Breast epithelium (tissue), 4 donors: ENCODE measurements around the gene RASGRF2. TPM values are rescaled to one million over a fixed set of nuclear protein-coding genes. Genes with fewer than 3 reads are reported as not detected.

Source experiments
- DNase-seq, 2 donors: peaks; one replicate each; pipeline ENCODE4 v3.0.0-alpha.2; 2019; ENCODE audit warnings: low spot score in 2 of 2
- H3K27ac ChIP-seq, 2 donors: fragments of 200-600 bp; sonication (generic) in 1 of 2; one replicate each; pipeline ENCODE4 v1.5.1; 2016 to 2019; ENCODE audit warnings: mild to moderate bottlenecking in 1 of 2
- H3K27me3 ChIP-seq, 2 donors: fragments of 200-600 bp; sonication (generic) in 1 of 2; one replicate each; pipeline versions ENCODE4 v1.5.1 to v1.6.0; 2017 to 2019; ENCODE audit warnings: control low read depth in 1 of 2, mild to moderate bottlenecking in 1 of 2
- H3K36me3 ChIP-seq: fragments of 200-600 bp; one replicate; pipeline ENCODE4 v1.5.1; 2019
- H3K4me1 ChIP-seq, 2 donors: fragments of 200-600 bp; sonication (generic); one replicate each; pipeline ENCODE4 v1.5.1; 2016 to 2019; ENCODE audit warnings: control low read depth in 1 of 2
- H3K4me3 ChIP-seq, 3 donors: fragments of 200-600 bp; sonication (generic); 1 replicate in 2 of 3; 2 replicates in 1 of 3; pipeline ENCODE4 v1.5.1; 2016 to 2019; ENCODE audit warnings: mild to moderate bottlenecking in 3 of 3, moderate library complexity in 2 of 3
- H3K9me3 ChIP-seq, 2 donors: fragments of 200-600 bp; sonication (generic) in 1 of 2; one replicate each; pipeline ENCODE4 v1.5.1; 2016 to 2019; ENCODE audit warnings: control low read depth in 1 of 2
- CTCF ChIP-seq, 3 donors: fragments of 450-650 bp; IDR thresholded peaks; one replicate each; pipeline ENCODE4 v1.5.1; 2016 to 2017; ENCODE audit warnings: antibody characterized with exemption in 3 of 3, mild to moderate bottlenecking in 3 of 3, moderate library complexity in 3 of 3
- POLR2A ChIP-seq: fragments of 450-650 bp; IDR thresholded peaks from one replicate; pipeline ENCODE4 v1.6.1; 2016; ENCODE audit warnings: antibody characterized with exemption, mild to moderate bottlenecking, moderate library complexity
- POLR2AphosphoS5 ChIP-seq, 3 donors: sonication (generic); formaldehyde crosslinking; IDR thresholded peaks; one replicate each; pipeline ENCODE4 v1.6.1; 2017; ENCODE audit warnings: antibody characterized with exemption in 3 of 3
- intact Hi-C: fragments of 100-400 bp; cut with DNase I; formaldehyde crosslinking; loops from one replicate; pipeline ENCODE4 v1.15.1; 2023; ENCODE audit warnings: low total_unique reads
- total RNA-seq, 3 donors: library from RNA; depleted of rRNA; stranded (reverse); fragments of >200 nt; gene quantifications; one replicate each; pipeline ENCODE4 v1.1.0, GENCODE V29; 2016

RASGRF2 gene
- total RNA-seq, 3 donors from 2014 or later, result 6.1 to 15.7 (median 11.1) TPM

GRCh38 chr5:81244451-81244850 lies 284.3 kb downstream of the RASGRF2 start:
- Histone ChIP-seq H3K36me3 (no peaks in the 10 kb centered on the region), H3K4me1 (peaks cover 0 to 6% of the 10 kb centered on the region in 2 donors), H3K9me3 (no peaks in the 10 kb centered on the region), H3K4me3 (no peak overlapping the region), H3K27me3 (no peaks in the 10 kb centered on the region), H3K27ac (no peak overlapping the region)
- no peak for DNase-seq
- intact Hi-C loops, result no loop called here
- TF ChIP-seq POLR2AphosphoS5 (IDR thresholded peaks at IDR 0.05) (no peak), POLR2A (no peak), CTCF (IDR thresholded peaks at IDR 0.05) (no peak)

GRCh38 chr5:81245871-81246235 lies 285.7 kb downstream of the RASGRF2 start:
- no peak for TF ChIP-seq CTCF (IDR thresholded peaks at IDR 0.05)
- no peak for TF ChIP-seq POLR2AphosphoS5 (IDR thresholded peaks at IDR 0.05)
- no peak for TF ChIP-seq POLR2A
- Histone ChIP-seq H3K36me3 (no peaks in the 10 kb centered on the region), H3K4me3 (no peak overlapping the region), H3K27me3 (no peaks in the 10 kb centered on the region), H3K4me1 (peaks cover 0 to 6% of the 10 kb centered on the region in 2 donors), H3K9me3 (no peaks in the 10 kb centered on the region), H3K27ac (peak overlapping the region; percentile 74 to 78)
- intact Hi-C loops, result no loop called here
- DNase-seq, result no peak

- Histone ChIP-seq H3K36me3 (no peaks in the 10 kb centered on the region), H3K9me3 (no peaks in the 10 kb centered on the region), H3K27ac (peak overlapping the region; percentile 74 to 78), H3K27me3 (no peaks in the 10 kb centered on the region), H3K4me3 (no peak overlapping the region), H3K4me1 (peaks cover 0 to 6% of the 10 kb centered on the region in 2 donors)
- TF ChIP-seq CTCF (IDR thresholded peaks at IDR 0.05) (no peak), POLR2AphosphoS5 (IDR thresholded peaks at IDR 0.05) (no peak), POLR2A (no peak)
- DNase-seq, result no peak
- intact Hi-C loops, result no loop called here
Observed at GRCh38 chr5:81246697-81247096, 286.5 kb downstream of the RASGRF2 start.

GRCh38 chr5:81247441-81247972 lies 287.3 kb downstream of the RASGRF2 start:
- H3K27me3 ChIP-seq, result no peaks in the 10 kb centered on the region
- H3K9me3 ChIP-seq, result no peaks in the 10 kb centered on the region
- DNase-seq, result no peak
- TF ChIP-seq CTCF (IDR thresholded peaks at IDR 0.05), result no peak
- no peak for TF ChIP-seq POLR2A
- no peak for TF ChIP-seq POLR2AphosphoS5 (IDR thresholded peaks at IDR 0.05)
- H3K36me3 ChIP-seq, result no peaks in the 10 kb centered on the region
- H3K4me3 ChIP-seq, result no peak overlapping the region
- H3K4me1 ChIP-seq, result peaks cover 0 to 6% of the 10 kb centered on the region in 2 donors
- peak overlapping the region; percentile 74 to 78 for H3K27ac ChIP-seq
- intact Hi-C loops, result no loop called here

GRCh38 chr5:81249240-81249639 lies 289.1 kb downstream of the RASGRF2 start:
- intact Hi-C loops, result no loop called here
- Histone ChIP-seq H3K27ac (peak overlapping the region in 1 of 2 donors; percentile 17), H3K27me3 (no peaks in the 10 kb centered on the region), H3K36me3 (no peaks in the 10 kb centered on the region), H3K4me1 (peaks cover 0 to 6% of the 10 kb centered on the region in 2 donors), H3K4me3 (no peak overlapping the region), H3K9me3 (no peaks in the 10 kb centered on the region)
- no peak for DNase-seq
- TF ChIP-seq POLR2A (no peak), POLR2AphosphoS5 (IDR thresholded peaks at IDR 0.05) (no peak), CTCF (IDR thresholded peaks at IDR 0.05) (no peak)
